Suprapubic skin (tissue), 4 donors: Measurements from ENCODE around the gene EFR3B. TPM values are rescaled to one million over a fixed set of nuclear protein-coding genes. Genes with fewer than 3 reads are reported as not detected.

Experiments
- DNase-seq, 2 donors: peaks; one replicate each; pipeline ENCODE4 v3.0.0-alpha.2; 2019; ENCODE audit warnings: low spot score in 2 of 2
- H3K27ac ChIP-seq: fragments of 200-600 bp; sonication (generic); one replicate; pipeline ENCODE4 v1.5.1; 2019
- H3K27me3 ChIP-seq: fragments of 200-600 bp; sonication (generic); one replicate; pipeline ENCODE4 v1.5.1; 2019
- H3K36me3 ChIP-seq: fragments of 200-600 bp; sonication (generic); one replicate; pipeline ENCODE4 v1.5.1; 2019
- H3K4me1 ChIP-seq: fragments of 200-600 bp; sonication (generic); one replicate; pipeline ENCODE4 v1.5.1; 2019
- H3K4me3 ChIP-seq: fragments of 200-600 bp; sonication (generic); one replicate; pipeline ENCODE4 v1.5.1; 2019; ENCODE audit warnings: mild to moderate bottlenecking
- H3K9me3 ChIP-seq: fragments of 200-600 bp; sonication (generic); one replicate; pipeline ENCODE4 v1.5.1; 2019
- CTCF ChIP-seq, 2 donors: fragments of 200-600 bp in 1 of 2; fragments of 450-650 bp in 1 of 2; sonication (generic) in 1 of 2; IDR thresholded peaks; one replicate each; pipeline ENCODE4 v1.5.1; 2016 to 2019; ENCODE audit warnings: antibody characterized with exemption in 2 of 2, mild to moderate bottlenecking in 1 of 2, moderate library complexity in 1 of 2
- EP300 ChIP-seq: sonication (generic); formaldehyde crosslinking; IDR thresholded peaks from one replicate; pipeline ENCODE4 v1.6.1; 2017; ENCODE audit warnings: antibody characterized with exemption
- POLR2A ChIP-seq, 2 donors: fragments of 450-650 bp; IDR thresholded peaks; one replicate each; pipeline ENCODE4 v1.6.1; 2017; ENCODE audit warnings: antibody characterized with exemption in 2 of 2, mild to moderate bottlenecking in 2 of 2, moderate library complexity in 2 of 2
- POLR2AphosphoS5 ChIP-seq, 3 donors: sonication (generic); formaldehyde crosslinking; IDR thresholded peaks; one replicate each; pipeline ENCODE4 v1.6.1; 2017; ENCODE audit warnings: antibody characterized with exemption in 3 of 3
- WGBS: methylation state at CpG from one replicate; pipeline ENCODE4 v1.1.5; 2018; 5-methylcytosine and 5-hydroxymethylcytosine counted together
- total RNA-seq, 4 donors: library from RNA; depleted of rRNA; stranded (reverse); fragments of >200 nt; gene quantifications; one replicate each; pipeline ENCODE4 v1.1.0, GENCODE V29; 2016

EFR3B gene
- total RNA-seq, 4 donors from 2014 or later = 0.79 to 1.5 (median 1.2) TPM

DNA sequence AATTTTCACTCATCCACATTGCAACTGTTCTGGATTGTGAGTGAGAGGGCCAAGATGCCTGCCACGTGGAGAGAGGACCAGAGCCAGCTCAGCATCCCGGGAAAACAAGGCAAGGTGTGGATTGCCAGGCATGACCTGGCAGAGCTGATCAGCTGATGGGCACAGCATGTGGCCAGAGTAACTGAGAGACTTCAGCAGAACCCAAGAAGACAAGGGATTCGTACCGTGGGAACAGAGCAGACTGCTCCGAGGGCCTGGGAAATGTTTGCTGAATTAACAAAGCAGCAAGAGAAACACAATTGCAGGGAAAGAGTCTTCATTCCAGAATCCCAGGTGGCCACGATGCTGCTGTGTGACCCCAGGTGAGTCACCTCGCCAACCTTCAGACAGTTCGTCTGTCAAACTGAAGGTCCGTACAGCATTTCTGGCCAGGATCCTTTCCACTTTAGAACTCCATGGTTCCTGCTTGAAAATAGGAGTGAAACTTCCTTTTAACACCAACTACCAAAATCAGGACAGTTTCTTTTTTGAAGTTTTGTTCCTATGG is 152.8 kb downstream of the EFR3B start:
- no peak for DNase-seq
- Histone ChIP-seq H3K4me3 (no peak overlapping the region), H3K27ac (no peak overlapping the region), H3K27me3 (no peaks in the 10 kb centered on the region), H3K9me3 (no peaks in the 10 kb centered on the region), H3K4me1 (peaks cover 7% of the 10 kb centered on the region), H3K36me3 (no peaks in the 10 kb centered on the region)
- WGBS = 82% methylated on average over 9 of the region's 9 CpGs
- TF ChIP-seq EP300 = no peak
- no peak for TF ChIP-seq POLR2A (IDR thresholded peaks at IDR 0.05)
- TF ChIP-seq POLR2AphosphoS5 (IDR thresholded peaks at IDR 0.05) = no peak
- no peak for TF ChIP-seq CTCF (IDR thresholded peaks at IDR 0.05)

GRCh38 chr2:25197336-25198208 is 155.7 kb downstream of the EFR3B start:
- DNase-seq = peak in 1 of 2 donors; percentile 47
- H3K9me3 ChIP-seq = no peaks in the 10 kb centered on the region
- no peaks in the 10 kb centered on the region for H3K27me3 ChIP-seq
- peaks cover 7% of the 10 kb centered on the region for H3K4me1 ChIP-seq
- no peak overlapping the region for H3K4me3 ChIP-seq
- TF ChIP-seq POLR2AphosphoS5 (IDR thresholded peaks at IDR 0.05) = no peak
- no peak for TF ChIP-seq EP300
- TF ChIP-seq POLR2A (IDR thresholded peaks at IDR 0.05) = no peak
- no peak for TF ChIP-seq CTCF (IDR thresholded peaks at IDR 0.05)
- no peaks in the 10 kb centered on the region for H3K36me3 ChIP-seq
- 52% methylated on average over 12 of the region's 12 CpGs for WGBS
- no peak overlapping the region for H3K27ac ChIP-seq

- H3K27ac ChIP-seq = no peak overlapping the region
- no peaks in the 10 kb centered on the region for H3K27me3 ChIP-seq
- H3K4me3 ChIP-seq = no peak overlapping the region
- no peaks in the 10 kb centered on the region for H3K9me3 ChIP-seq
- TF ChIP-seq POLR2A (IDR thresholded peaks at IDR 0.05) = no peak
- no peak for TF ChIP-seq POLR2AphosphoS5 (IDR thresholded peaks at IDR 0.05)
- TF ChIP-seq EP300 = no peak
- no peak for TF ChIP-seq CTCF (IDR thresholded peaks at IDR 0.05)
- no peak for DNase-seq
- peaks cover 7% of the 10 kb centered on the region for H3K4me1 ChIP-seq
- H3K36me3 ChIP-seq = no peaks in the 10 kb centered on the region
- 51% methylated on average over 4 of the region's 4 CpGs for WGBS
Observed at GRCh38 chr2:25198209-25198525, 156.3 kb downstream of the EFR3B start.

DNA sequence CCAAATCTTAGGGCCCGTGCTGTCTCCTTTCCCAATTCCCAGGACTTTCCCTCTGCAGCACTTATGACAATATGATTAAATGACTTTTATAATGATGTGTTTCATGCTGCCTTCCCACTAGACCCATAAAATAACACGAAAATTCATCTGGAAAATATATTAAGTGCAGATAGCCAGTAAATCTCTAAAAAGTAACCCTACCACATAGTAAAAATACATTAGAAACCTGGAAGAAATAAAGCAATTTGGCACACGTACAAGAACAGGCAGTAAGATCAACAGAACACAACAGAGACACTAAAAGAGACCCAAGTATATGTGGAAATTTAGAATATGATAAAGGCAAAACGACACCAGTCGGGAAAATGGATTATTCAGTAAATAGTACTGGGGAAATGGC is 156.7 kb downstream of the EFR3B start:
- WGBS = 73% methylated on average over 5 of the region's 5 CpGs
- TF ChIP-seq EP300 (no peak), CTCF (IDR thresholded peaks at IDR 0.05) (no peak), POLR2AphosphoS5 (IDR thresholded peaks at IDR 0.05) (no peak), POLR2A (IDR thresholded peaks at IDR 0.05) (no peak)
- H3K27me3 ChIP-seq = no peaks in the 10 kb centered on the region

GRCh38 chr2:25201265-25201664 is 159.4 kb downstream of the EFR3B start:
- peaks cover 9% of the 10 kb centered on the region for H3K4me1 ChIP-seq
- H3K4me3 ChIP-seq = no peak overlapping the region
- DNase-seq = peak in 1 of 2 donors; percentile 31
- no peaks in the 10 kb centered on the region for H3K36me3 ChIP-seq
- no peak overlapping the region for H3K27ac ChIP-seq
- no peaks in the 10 kb centered on the region for H3K9me3 ChIP-seq
- TF ChIP-seq POLR2A (IDR thresholded peaks at IDR 0.05) (no peak), POLR2AphosphoS5 (IDR thresholded peaks at IDR 0.05) (no peak), CTCF (IDR thresholded peaks at IDR 0.05) (no peak), EP300 (no peak)
- H3K27me3 ChIP-seq = peaks cover 2% of the 10 kb centered on the region
- 85% methylated on average over 6 of the region's 6 CpGs for WGBS

More for the DNA sequence above, 156.7 kb downstream of the EFR3B start:
- DNase-seq = no peak
- H3K36me3 ChIP-seq = no peaks in the 10 kb centered on the region
- peaks cover 7% of the 10 kb centered on the region for H3K4me1 ChIP-seq
- H3K9me3 ChIP-seq = no peaks in the 10 kb centered on the region
- H3K27ac ChIP-seq = no peak overlapping the region
- H3K4me3 ChIP-seq = no peak overlapping the region
